BE2C (cell line): ENCODE data around the gene FXYD2. TPM values are rescaled to one million over a fixed set of nuclear protein-coding genes. Genes with fewer than 3 reads are reported as not detected.

Experiments used
- DNase-seq: peaks from one replicate; pipeline ENCODE4 v3.0.0-alpha.2; 2020
- H3K27me3 ChIP-seq: fragments of 250-450 bp; sonication (Bioruptor Pico); 2 replicates; pipeline ENCODE4 v1.5.1; 2020; ENCODE audit warnings: mild to moderate bottlenecking
- H3K36me3 ChIP-seq: fragments of 250-450 bp; sonication (Bioruptor Pico); 2 replicates; pipeline ENCODE4 v1.5.1; 2020; ENCODE audit warnings: mild to moderate bottlenecking
- H3K4me1 ChIP-seq: fragments of 250-450 bp; sonication (Bioruptor Pico); 2 replicates; pipeline ENCODE4 v1.5.1; 2020
- H3K4me3 ChIP-seq: 2 replicates; pipeline ENCODE4 v1.5.1; 2011; ENCODE audit warnings: low read depth, low read length
- H3K9me3 ChIP-seq: fragments of 250-450 bp; sonication (Bioruptor Pico); 2 replicates; pipeline ENCODE4 v1.5.1; 2020
- polyA plus RNA-seq: library from polyadenylated mRNA; unstranded; fragments of >200 nt; gene quantifications from one replicate; pipeline ENCODE4 v1.2.1, GENCODE V29; 2012; ENCODE audit warnings: low read depth, missing spikeins; ENCODE audit not compliant: insufficient read length, insufficient read depth
- TF ChIP-seq, protein P1 (sequence below): IDR thresholded peaks from 2 replicates; pipeline ENCODE4 v1.5.1; 2012; ENCODE audit warnings: mild to moderate bottlenecking, low read depth, low read length

FXYD2 gene
- 0.77 TPM for polyA plus RNA-seq

DNA sequence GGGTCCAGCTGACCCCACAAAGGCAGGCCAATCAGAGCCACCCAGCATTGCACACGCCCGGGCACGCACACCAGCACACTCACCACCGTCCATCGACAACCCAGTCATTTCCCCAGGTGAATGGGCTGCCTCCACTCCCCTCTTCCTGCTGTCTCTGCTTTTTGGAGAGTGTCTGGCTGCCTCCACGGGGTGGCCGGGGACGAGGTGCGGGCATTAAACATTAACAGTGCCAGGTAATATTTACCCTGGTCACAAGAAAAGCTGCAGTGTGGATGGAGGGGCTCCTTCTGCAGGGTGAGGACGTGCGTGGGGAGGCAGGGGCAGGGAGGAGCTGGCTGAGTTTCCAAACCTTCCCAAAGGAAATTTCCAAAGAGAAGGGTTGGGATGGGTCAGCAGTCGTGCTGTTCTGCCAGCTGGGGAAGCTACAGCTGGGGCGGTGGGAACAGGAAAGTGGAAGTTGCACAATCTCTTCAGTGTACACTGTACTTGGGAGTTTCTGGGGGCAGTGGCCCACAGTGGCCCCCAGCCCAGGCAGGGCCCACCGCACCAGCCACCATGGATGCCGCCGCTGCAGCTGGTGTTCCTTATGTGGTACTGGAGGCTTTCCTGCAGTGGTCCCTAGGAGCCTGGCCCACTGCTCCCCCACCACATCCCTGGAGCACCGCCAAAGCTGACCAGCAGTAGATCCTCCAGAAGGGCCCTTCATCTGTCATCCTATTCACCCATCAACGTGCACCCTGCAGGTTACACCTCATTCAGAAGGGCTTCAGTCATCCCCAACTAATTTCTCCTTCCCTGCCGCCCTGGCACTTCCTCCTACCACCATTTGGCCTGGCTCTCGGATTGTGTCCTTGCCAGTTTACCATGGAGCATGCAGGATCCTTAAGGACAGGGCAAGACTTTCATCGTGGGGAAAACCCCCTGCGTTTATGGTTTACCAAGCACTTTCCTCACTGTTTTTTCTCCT lies at the start of gene FXYD2:
TSS of gene FXYD2 (minus strand) at position 174 of the 967 bp plus-strand sequence. CDS start at position 108, 66 bp downstream.
- no peaks in the 10 kb centered on the region for H3K27me3 ChIP-seq
- TF ChIP-seq, protein P1, sequence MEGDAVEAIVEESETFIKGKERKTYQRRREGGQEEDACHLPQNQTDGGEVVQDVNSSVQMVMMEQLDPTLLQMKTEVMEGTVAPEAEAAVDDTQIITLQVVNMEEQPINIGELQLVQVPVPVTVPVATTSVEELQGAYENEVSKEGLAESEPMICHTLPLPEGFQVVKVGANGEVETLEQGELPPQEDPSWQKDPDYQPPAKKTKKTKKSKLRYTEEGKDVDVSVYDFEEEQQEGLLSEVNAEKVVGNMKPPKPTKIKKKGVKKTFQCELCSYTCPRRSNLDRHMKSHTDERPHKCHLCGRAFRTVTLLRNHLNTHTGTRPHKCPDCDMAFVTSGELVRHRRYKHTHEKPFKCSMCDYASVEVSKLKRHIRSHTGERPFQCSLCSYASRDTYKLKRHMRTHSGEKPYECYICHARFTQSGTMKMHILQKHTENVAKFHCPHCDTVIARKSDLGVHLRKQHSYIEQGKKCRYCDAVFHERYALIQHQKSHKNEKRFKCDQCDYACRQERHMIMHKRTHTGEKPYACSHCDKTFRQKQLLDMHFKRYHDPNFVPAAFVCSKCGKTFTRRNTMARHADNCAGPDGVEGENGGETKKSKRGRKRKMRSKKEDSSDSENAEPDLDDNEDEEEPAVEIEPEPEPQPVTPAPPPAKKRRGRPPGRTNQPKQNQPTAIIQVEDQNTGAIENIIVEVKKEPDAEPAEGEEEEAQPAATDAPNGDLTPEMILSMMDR = no peak
- DNase-seq = no peak
- peaks cover 10% of the 10 kb centered on the region; the same call in 1 of the 2 replicates for H3K4me1 ChIP-seq
- no peaks in the 10 kb centered on the region for H3K9me3 ChIP-seq
- H3K4me3 ChIP-seq = no peak within 1 kb of the TSS
- H3K36me3 ChIP-seq = no peaks in the 10 kb centered on the region

- no peaks in the 10 kb centered on the region for H3K36me3 ChIP-seq
- H3K4me3 ChIP-seq = no peak overlapping the region
- peaks cover 49% of the 10 kb centered on the region for H3K4me1 ChIP-seq
- no peaks in the 10 kb centered on the region for H3K9me3 ChIP-seq
- H3K27me3 ChIP-seq = no peaks in the 10 kb centered on the region
- TF ChIP-seq, protein P1 = no peak
- no peak for DNase-seq
These were observed 49.2 kb upstream of the FXYD2 start for GRCh38 chr11:117873828-117874125.

GRCh38 chr11:117872975-117873827 lies 48.7 kb upstream of the FXYD2 start:
- H3K27me3 ChIP-seq = no peaks in the 10 kb centered on the region
- no peaks in the 10 kb centered on the region for H3K9me3 ChIP-seq
- H3K4me3 ChIP-seq = no peak overlapping the region
- DNase-seq = no peak
- peaks cover 55% of the 10 kb centered on the region for H3K4me1 ChIP-seq
- TF ChIP-seq, protein P1 = no peak
- H3K36me3 ChIP-seq = peaks cover 2% of the 10 kb centered on the region; the same call in 1 of the 2 replicates

DNA sequence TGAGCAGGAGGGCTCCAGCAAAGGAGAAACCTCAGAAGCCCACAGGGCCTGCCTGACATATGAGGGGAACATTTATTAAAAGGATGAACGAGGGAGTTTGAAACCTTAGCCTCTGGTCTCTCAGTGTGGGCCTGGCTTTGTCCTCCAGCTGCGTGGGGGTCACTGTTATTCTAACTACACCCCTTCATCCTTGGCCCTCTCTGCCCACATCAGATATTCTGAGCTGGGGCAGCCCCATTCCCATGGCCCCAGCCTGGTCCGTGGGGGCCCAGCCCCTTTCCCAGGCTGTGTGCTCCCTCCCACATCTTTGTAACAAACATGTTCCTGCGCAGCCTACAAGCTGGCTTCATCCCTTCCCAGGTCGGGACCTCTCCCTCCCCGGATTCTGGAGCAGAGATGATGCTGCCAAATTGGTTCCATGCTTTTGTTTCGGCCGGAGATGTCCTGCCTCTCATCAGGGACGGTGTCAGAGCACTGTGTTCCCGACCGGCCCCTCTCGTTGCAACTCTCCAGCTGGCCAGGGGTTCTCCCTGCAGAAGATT lies 47.9 kb upstream of the FXYD2 start:
- H3K4me3 ChIP-seq = no peak overlapping the region
- no peaks in the 10 kb centered on the region for H3K27me3 ChIP-seq
- TF ChIP-seq, protein P1 = no peak
- no peak for DNase-seq
- H3K4me1 ChIP-seq = peaks cover 55% of the 10 kb centered on the region
- peaks cover 7% of the 10 kb centered on the region; the same call in 1 of the 2 replicates for H3K36me3 ChIP-seq
- H3K9me3 ChIP-seq = no peaks in the 10 kb centered on the region

- TF ChIP-seq, protein P1 = no peak
- no peaks in the 10 kb centered on the region for H3K9me3 ChIP-seq
- H3K36me3 ChIP-seq = peaks cover 7% of the 10 kb centered on the region; the same call in 1 of the 2 replicates
- H3K4me1 ChIP-seq = peaks cover 51% of the 10 kb centered on the region
- no peak for DNase-seq
- H3K4me3 ChIP-seq = no peak overlapping the region
- no peaks in the 10 kb centered on the region for H3K27me3 ChIP-seq
These were observed 47.2 kb upstream of the FXYD2 start for GRCh38 chr11:117871784-117872183.
